Stimulated activated CD4-positive, alpha-beta T cell treated with anti-CD3 and anti-CD28 coated beads, Interleukin-4, amount 100 ng/mL, for 4 hours (primary cell): Measurements from ENCODE around the gene UPK1B.
"Not testable (repeated sequence)": the region's sequence is repeated elsewhere in the genome, so short reads cannot be mapped to it uniquely, and the experiment has no call there.

Experiments
- DNase-seq, 2 experiments: peaks; one replicate each; pipeline ENCODE4 v3.0.0-alpha.2; 2020

UPK1B gene

DNA sequence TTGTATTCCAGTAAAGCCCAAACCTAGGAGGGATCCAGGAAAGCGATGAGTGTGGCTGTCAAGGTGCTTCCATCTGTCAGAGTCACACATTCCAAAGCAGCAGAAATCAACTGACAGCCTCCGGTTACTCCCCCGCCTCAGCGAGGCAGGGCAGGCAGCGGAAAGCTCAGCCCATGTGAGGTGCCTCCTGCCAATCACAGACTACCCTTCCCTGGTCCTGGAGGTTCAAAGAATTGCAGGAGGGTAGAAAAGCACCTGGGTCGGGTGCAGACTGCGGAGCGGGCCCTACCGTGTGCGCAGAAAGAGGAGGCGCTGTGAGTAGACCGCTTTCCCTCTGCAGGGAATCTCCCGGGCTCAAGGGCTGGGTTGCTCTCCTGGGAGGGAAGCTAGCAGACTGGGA is at the start of gene UPK1B:
TSS of gene UPK1B (plus strand) at position 274 of the 400 bp plus-strand sequence. CDS start 13,144 bp downstream, outside the sequence.
- no peak for DNase-seq

DNA sequence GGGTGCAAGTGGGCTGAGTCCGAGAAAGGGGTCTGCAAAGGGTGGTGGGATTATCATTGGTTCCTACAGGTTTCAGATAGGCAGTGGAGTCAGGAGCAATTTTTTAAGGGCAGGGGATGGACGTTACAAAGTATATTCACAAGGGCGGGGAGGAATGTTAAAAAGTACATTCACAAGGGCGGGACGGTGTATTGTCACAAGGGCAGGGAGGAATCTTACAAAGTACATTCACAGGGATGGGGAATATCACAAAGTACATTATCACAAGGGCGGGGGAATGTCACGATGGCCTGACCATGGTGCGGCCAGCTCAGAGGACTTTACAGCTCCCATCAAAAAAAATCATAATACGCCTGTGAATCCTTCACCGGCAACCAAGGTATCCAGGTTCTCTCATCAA is 48.1 kb upstream of the UPK1B start:
- no peak for DNase-seq

DNA sequence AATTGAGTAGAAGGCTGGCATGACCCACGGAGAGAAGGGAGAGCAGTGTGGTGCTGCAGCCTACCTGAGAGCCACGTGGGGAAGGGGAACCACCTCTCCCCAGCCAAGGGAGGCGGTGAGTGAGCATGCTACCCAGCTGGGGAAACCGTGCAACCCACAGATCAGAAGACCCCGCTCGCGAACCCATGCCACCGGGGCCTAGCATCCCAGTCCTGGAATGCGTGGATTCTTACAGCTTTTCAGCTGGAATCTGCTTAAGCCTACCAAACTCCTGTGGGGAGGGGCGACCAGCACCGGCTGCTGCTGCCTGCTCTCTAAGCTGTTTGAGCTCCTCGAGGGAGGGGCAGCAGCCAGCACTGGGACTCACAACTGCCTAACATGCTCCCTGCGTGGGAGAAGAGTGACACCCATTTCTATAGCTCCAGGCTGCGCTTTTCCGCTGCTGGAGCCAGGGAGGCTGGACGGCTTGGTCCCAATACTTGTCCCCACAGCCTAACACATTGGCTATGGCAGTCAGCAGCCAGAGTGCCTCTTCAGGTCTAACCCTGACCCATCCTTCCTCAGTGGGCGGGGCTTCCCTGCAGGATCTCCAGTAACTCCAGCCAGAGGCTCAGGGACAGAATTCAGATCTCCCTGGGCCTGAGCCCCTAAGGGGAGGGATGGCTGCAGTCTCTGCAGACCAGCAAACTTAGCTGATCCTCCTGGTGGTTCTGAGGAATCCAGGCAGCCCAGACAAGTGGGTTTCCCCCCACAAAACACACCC is 47.5 kb upstream of the UPK1B start:
- no peak for DNase-seq

DNA sequence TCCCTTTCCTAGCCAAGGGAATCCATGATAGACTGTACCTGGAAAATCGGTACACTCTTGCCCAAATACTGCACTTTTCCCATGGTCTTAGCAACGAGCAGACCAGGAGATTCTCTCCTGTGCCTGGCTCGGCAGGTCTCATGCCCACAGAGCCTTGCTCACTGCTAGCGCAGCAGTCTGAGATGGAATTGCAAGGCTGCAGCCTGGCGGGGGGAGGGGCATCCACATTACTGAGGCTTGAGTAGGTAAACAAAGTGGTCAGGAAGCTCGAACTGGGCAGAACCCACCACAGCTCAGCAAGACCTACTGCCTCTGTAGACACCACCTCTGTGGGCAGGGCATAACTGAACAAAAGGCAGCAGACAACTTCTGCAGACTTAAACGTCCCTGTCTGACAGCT is 43.1 kb upstream of the UPK1B start:
- DNase-seq: not testable (repeated sequence)

DNA sequence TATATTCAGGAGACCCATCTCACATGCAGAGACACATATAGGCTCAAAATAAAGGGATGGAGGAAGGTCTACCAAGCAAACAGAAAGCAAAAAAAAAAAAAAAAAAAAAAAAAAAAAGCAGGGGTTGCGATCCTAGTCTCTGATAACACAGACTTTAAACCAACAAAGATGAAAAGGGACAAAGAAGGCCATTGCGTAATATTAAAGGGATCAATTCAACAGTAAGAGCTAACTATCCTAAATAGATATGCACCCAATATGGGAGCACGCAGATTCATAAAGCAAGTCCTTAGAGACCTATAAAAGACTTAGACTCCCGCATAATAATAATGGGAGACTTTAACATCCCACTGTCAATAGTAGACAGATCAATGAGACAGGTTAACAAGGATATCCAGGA is 41.1 kb upstream of the UPK1B start:
- DNase-seq: not testable (repeated sequence)

DNA sequence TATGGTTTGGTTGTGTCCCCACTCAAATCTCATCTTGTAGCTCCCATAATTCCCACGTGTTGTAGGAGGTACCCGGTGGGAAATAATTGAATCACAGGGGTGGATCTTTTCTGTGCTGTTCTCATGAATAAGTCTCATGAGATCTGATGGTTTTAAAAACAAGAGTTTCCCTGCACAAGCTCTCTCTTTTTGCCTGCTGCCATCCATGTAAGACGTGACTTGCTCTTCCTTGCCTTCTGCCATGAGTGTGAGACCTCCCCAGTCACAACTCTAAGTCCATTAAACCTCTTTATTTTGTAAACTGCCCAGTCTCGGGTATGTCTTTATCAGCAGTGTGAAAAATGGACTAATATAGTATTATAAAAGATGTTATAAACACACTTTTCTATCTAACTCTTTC is 34.0 kb upstream of the UPK1B start:
- not testable (repeated sequence) for DNase-seq

DNA sequence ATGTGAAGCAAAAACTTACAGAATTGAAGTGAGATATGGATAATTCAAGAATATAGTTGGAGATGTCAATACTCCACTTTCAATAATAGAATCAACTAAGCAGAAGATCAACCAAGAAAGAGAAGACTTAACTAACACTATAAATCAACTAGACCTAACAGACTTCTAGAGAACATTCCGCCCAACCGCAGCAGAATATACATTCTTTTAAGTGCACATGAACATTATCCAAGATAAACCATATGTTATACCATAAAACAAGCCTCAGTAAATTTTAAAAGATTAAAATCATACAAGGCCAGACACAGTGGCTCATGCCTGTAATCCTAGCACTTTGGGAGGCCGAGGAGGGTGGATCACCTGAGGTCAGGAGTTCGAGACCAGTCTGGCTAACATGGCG is 32.9 kb upstream of the UPK1B start:
- DNase-seq: no peak

DNA sequence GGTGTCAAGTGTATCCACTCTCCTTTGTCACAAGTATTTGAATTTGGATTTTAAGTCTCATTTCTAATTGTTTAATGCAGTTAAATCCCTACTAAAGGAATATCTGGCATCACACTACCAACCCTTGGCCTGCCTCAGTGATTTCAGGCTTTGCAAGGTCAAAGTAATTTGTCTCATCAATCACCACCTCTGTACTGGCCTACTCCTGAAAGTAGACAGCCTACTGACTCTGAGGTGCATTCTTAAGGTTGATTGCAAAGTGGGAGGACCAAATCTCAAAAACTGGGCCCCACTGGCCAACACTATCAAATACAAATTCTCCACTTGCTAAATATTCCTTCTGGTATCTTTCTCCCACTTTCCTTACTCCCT is 28.3 kb upstream of the UPK1B start:
- no peak for DNase-seq

DNA sequence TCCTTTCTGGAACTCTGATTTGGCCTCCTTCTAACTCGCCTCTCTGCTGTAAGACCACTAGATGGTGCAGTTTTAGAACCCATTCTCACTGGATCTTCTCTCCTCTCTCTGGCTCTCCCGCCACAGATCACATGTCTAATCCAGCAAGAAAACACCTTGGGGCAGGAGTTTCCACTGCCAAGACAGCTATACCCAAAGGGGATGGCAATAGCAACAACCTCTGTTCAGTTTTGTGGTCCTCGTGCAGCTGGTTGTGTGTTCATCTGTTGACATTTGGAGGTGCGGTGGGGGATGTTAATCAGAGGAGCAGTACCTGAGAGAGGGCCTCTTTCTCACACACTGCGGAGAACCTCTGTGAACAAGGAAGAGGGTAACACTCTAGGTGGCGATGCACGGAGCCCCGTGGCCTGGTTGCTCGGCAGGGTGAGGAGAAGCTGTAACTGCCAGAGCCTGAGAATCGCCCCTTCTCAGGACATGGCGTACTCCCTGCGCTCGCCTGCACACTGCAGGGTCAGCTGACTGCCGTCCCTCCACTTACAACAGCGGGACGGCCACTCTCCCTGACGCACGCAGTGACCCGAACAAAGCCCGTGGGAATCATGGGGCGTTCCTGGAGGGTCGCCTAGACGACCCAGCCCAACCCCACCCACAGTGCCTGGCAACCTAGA is 27.8 kb upstream of the UPK1B start, which contains the start of gene TEX55:
TSS of gene TEX55 (plus strand) at position 666 of the 668 bp plus-strand sequence. CDS start 25 bp downstream, outside the sequence.
- DNase-seq: no peak

DNA sequence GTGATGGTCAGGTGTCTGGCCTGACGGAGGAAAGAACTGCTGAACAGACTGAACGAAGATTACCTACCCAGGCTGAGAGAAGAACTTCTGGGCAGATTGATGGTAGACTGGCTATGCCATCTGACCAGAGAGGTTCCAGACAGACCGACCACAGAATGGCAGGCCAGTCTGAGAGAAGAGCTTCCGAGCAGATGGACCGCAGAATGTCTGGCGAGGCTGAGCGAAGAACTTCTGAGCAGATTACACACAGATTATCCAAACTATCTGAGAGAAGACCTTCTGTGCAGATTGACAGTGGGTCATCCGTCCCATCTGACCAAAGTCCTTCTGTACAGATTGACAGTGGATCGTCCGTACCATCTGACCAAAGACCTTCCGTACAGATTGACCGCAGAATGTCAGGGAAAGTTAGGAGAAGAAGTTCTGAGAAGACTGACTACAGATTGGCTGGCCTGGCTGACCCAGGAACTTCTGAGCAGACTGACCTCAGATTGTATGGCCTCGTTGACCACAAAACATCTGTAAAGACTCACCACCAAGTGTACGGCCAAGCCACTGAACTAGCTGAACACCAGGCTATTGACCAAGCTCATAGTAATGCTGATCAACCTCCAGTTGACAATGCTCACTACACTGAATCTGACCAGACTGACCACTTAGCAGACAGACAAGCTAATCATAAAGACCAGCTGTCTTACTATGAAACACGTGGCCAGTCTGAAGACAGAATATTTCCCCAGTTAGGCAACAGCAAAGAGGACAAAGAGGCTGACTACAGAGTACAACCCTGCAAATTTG is 26.6 kb upstream of the UPK1B start:
- DNase-seq: no peak

DNA sequence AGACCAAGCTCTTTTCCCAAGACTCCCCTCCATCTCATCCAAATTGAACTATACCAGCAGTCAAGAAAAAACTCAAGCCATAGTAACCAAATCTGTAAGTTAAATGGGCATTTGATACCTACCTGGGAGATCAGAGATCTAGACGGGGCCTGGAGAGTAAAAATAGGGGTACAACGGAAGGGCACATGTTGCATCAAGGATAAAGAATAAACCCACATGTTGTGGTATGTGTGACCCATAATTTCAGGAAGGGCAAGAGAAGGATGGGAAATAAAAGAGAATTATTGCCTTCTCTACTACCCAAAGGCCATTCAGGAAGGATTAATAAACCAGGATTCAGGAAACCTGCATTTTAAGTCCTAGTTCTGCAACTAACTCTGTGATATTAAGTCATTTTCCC is 25.9 kb upstream of the UPK1B start:
- DNase-seq: no peak

DNA sequence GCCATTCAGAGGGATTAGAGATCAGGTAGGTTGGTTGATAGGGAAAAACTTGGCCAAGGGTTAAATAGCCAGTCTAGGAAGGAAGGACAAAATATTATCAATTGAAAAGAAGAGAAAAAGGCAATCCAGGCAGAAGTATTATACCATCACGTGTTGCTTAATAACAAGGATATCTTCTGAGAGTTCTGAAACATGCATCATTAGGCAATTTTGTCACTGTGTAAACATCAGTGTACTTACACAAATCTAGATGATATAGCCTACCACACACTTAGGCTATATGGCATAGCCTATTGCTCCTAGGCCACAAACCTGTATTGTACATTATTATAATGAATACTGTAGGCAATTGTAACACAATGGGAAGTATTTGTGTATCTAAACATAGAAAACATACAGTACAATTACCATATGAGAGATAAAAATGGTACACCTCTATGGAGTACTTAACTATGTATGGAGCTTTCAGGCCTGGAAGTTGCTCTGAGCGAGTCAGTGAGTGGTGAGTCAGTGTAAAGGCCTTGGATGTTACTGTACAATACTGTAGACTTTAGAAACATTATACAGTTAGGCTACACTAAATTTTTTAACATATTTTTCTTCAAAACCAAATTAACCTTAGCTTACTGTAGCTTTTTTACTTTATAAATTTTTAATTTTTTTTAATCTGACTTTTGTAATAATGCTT is 24.8 kb upstream of the UPK1B start:
- no peak for DNase-seq

DNA sequence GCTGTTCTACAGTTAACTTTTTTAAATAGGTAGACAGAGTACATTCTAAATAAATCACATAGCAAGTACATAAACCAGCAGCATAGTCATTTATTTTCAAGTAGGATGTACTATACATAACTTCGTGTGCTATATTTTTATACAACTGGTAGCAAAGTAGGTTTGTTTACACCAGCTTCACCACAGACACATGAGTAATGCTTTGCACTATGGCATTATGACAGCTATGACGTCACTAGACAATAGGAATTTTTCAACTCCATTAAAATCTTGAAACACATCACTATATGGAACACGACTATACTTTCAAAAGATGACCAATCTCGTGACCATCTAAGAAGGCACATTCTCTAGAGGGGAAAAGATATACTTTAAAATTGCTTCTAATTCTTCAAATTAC is 23.9 kb upstream of the UPK1B start:
- DNase-seq: no peak

DNA sequence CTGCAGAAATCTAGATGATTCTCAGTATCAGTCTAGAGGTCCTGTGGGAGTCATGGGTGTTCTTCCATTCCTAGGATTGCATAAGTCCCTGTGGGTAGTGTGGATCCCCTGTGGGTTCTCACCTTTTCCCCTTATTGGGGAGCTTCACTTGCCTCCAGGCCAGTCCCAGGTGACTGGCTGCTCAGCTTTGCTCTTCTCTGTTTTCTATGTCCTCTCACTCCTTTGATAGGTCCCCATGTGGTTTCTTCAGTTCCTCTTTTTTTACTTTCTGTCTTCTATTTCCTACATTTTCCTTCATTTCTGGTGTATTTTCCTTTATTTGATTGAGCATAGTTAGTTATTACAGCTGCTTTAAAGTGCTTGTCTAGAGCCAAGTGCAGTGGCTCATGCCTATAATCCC is 16.5 kb upstream of the UPK1B start:
- no peak for DNase-seq

DNA sequence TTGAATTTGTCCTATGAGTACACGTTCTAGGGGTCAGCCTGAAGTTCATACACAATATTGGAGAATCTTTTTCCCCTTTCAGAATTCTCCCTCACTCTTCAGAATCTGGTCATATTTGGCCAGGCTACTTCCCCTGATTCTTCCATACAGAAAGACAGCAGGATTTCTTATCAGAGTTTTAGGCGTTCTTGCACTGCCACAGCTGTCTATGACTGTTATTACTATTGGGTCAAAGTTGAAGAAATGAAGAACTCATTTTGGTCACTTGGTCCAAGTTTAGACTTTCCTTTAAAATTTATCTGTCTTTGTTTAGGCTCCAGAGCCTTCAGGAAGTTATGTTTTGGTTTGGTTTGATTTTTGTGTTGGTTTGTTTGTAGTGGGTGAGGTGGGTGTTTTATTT is 15.4 kb upstream of the UPK1B start:
- no peak for DNase-seq

DNA sequence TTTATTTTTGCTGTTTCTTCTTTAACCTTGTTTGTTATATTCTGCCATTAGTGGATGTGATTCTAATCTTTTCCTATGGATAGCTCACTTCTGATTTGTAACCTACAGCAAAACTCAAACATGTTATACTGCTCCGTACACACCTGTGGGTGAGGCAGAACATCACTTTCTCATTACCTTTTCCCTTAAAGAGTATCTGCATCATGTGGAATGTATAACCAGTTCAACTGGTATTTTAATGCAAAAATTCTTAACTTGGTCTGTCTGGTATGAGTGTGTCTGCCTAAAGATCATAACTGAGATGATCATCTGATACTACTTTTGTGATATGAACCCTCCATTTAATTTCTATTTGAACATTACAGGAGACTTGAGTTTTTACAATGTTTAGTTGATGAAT is 13.0 kb upstream of the UPK1B start:
- no peak for DNase-seq

DNA sequence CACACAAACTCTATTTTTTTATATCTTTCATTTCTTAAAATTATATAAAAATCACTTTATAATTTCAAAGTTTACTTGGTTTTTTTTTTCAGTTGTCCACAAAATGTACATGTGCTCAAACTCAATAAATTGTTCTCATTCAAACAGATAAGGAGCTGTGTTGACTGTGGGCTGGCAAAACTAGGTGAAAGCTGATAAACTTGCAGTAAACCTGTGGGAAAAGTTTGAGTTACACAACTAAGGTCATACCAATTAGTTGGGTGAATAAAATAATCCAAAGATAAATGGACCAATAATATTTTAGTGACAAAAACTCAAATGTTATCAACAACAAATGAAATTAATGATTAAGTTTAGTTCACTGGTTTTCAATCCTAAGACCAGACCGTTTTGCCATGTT is 12.6 kb upstream of the UPK1B start:
- DNase-seq: no peak

DNA sequence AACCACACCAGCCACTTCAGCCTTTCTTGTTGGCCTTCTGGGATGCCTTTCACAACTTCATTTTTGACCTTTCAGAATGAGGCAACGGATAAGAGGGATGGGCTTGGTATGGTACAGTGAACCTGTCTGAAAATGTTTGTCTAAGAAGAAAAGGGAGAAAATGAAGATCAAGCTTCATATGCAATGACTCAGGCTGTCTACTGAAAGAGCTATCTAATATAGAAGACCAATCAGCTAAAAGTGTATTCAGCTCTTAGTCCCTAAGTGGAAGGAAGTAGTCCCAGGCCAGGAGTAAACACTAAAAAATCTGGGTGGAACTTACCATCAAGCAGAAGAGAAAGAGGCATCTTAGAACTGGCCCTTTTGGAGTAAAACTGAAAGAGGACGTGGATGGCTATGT is 12.2 kb upstream of the UPK1B start:
- DNase-seq: no peak

DNA sequence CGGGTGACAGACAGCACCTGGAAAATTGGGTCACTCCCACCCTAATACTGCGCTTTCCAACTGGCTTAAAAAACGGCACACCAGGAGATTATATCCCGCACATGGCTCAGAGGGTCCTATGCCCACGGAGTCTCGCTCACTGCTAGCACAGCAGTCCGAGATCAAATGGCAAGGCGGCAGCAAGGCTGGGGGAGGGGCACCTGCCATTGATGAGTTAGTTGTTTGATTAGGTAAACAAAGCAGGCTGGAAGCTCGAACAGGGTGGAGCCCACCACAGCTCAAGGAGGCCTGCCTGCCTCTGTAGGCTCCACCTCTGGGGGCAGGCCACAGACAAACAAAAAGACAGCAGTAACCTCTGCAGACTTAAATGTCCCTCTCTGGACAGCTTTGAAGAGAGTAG is 8.7 kb upstream of the UPK1B start:
- not testable (repeated sequence) for DNase-seq

DNA sequence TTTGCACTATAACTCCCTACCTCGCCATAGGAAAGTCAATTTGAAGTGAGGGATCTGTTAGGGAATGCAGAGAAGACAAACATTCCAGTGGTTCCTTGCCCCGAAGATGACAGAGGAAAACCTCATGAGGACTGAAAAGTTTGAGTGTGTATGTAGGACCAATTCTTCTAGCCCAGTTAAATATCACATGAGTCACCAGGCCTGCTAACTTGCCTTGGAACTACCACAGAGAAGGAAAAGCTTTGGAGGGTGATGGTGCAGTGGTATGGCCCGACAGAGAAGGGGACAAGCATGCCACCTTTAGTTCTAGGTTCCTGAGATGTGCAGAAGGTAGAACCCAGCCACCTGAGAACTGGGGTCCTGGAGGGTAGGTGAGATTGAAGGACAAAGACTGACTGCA is 2.6 kb upstream of the UPK1B start:
- DNase-seq: no peak

DNA sequence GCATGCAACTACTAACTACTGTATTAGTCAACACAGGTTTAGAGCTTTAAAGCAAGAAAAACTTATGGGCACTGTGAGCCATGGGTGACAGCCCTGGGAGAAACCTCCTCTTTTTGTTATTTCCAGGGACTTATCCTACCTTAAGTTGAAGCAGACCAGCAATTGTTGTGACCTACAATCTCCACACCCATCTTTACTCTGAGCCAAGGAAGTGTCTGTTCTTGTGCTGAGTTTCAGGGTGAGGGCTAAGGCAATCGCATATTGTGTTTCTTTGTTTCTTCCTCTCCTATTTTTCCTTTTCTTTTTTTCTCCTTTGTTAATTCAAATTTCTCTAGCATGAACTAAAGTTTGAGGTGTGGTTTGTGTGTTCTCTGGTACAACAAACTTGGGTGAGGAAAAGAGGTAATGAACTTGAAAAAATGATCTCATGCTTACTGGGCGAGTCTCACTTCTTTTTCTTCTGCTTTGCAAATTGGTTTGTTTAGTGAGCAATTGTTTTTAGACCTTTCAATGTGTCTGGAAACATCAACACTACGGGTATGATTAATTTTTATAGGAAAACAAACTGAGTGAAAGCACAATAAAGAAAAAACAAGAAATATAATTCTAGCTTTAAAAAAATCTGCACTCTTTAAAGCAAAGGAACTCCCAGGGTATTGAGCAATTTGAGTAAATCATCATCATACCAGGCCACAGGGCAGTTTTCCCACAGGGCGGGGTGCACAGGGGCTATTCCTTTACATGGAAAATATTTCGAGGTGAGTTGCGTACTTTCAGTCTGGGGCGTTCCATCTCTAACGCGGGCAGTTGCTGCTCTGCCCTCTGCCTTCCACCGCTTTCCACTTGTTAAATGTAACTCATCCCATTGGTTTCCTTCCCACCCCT is 2.7 kb downstream of the UPK1B start:
- no peak for DNase-seq

DNA sequence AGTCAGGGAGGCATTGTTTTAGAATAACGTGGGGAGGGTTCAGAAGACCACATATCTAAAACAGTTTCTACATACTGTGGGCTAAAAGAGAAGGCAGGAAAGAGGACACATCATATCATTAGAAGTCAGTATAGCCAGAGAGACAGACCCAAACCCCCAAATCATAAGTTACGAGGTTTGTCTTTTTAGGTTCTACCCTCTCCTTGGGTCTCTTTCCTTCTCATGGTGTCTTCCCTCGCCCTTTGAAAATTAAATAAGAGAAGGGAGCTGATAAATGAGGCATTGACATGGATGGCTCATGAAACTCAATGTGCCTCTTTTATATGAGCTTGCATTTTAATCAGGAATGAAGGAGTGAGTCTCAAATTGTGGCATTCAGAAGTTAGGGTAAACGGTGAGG is 3.4 kb downstream of the UPK1B start:
- DNase-seq: no peak
